Measurements from ENCODE around the gene FIG4. TPM values are rescaled to one million over a fixed set of nuclear protein-coding genes. Genes with fewer than 3 reads are reported as not detected.

Gene FIG4
- total RNA-seq, 1 donor, result 23.3 TPM

GRCh38 chr6:109781001-109781400 is 89.9 kb downstream of the FIG4 start:
- TF ChIP-seq CTCF (IDR thresholded peaks at IDR 0.05; ENCODE audit: insufficient read depth, low read depth, low read length), result no peak

GRCh38 chr6:109782491-109782999 is 91.4 kb downstream of the FIG4 start:
- H3K4me3 ChIP-seq (ENCODE audit: low read depth, low read length), result no peak overlapping the region
- peak; percentile 56 for DNase-seq (ENCODE audit: low read depth)
- TF ChIP-seq CTCF (IDR thresholded peaks at IDR 0.05; ENCODE audit: insufficient read depth, low read depth, low read length), result no peak

More at GRCh38 chr6:109781001-109781400, 89.9 kb downstream of the FIG4 start:
- no peak overlapping the region for H3K4me3 ChIP-seq (ENCODE audit: low read depth, low read length)
- DNase-seq (ENCODE audit: low read depth), result peak; percentile 55

GRCh38 chr6:109783250-109783986 is 92.3 kb downstream of the FIG4 start:
- H3K4me3 ChIP-seq (ENCODE audit: low read depth, low read length), result no peak overlapping the region
- TF ChIP-seq CTCF (IDR thresholded peaks at IDR 0.05; ENCODE audit: insufficient read depth, low read depth, low read length), result peak; percentile 40
- no peak for DNase-seq (ENCODE audit: low read depth)

GRCh38 chr6:109787312-109787711 is 96.2 kb downstream of the FIG4 start:
- no peak for TF ChIP-seq CTCF (IDR thresholded peaks at IDR 0.05; ENCODE audit: insufficient read depth, low read depth, low read length)
- DNase-seq (ENCODE audit: low read depth), result no peak
- no peak overlapping the region for H3K4me3 ChIP-seq (ENCODE audit: low read depth, low read length)

GRCh38 chr6:109788687-109789086 is 97.6 kb downstream of the FIG4 start:
- no peak overlapping the region for H3K4me3 ChIP-seq (ENCODE audit: low read depth, low read length)
- TF ChIP-seq CTCF (IDR thresholded peaks at IDR 0.05; ENCODE audit: insufficient read depth, low read depth, low read length), result no peak
- DNase-seq (ENCODE audit: low read depth), result no peak

GRCh38 chr6:109790131-109790530 is 99.0 kb downstream of the FIG4 start:
- DNase-seq (ENCODE audit: low read depth), result peak; percentile 41
- H3K4me3 ChIP-seq (ENCODE audit: low read depth, low read length), result no peak overlapping the region
- no peak for TF ChIP-seq CTCF (IDR thresholded peaks at IDR 0.05; ENCODE audit: insufficient read depth, low read depth, low read length)
